Heart left ventricle (tissue), 16 donors: ENCODE results near the gene SNX5. TPM values are rescaled to one million over a fixed set of nuclear protein-coding genes. Genes with fewer than 3 reads are reported as not detected.

Source experiments
- ATAC-seq, 4 donors: fragments of 200-7000 bp; cut with Tn5 transposase; one replicate each; pipeline ENCODE4 v1.9.1; 2020 to 2022; ENCODE audit warnings: moderate library complexity in 4 of 4, mild to moderate bottlenecking in 3 of 4, moderate number of reproducible peaks in 1 of 4
- DNase-seq, 5 donors: peaks; one replicate each; pipeline ENCODE4 v3.0.0-alpha.2; 2020
- H3K27ac ChIP-seq, 12 donors: fragments of 200-600 bp; sonication (generic) in 4 of 12; one replicate each; pipeline versions ENCODE4 v1.5.0 to v1.8.0; 2016 to 2022; ENCODE audit warnings: mild to moderate bottlenecking in 2 of 12
- H3K27me3 ChIP-seq, 9 donors: fragments of 200-600 bp; sonication (generic) in 2 of 9; one replicate each; pipeline versions ENCODE4 v1.5.1 to v1.8.0; 2016 to 2022; ENCODE audit warnings: mild to moderate bottlenecking in 3 of 9
- H3K36me3 ChIP-seq, 9 donors: fragments of 200-600 bp; sonication (generic) in 2 of 9; one replicate each; pipeline versions ENCODE4 v1.5.0 to v1.8.0; 2018 to 2022; ENCODE audit warnings: mild to moderate bottlenecking in 2 of 9
- H3K4me1 ChIP-seq, 12 donors: fragments of 200-600 bp; sonication (generic) in 4 of 12; one replicate each; pipeline versions ENCODE4 v1.5.0 to v1.8.0; 2016 to 2022; ENCODE audit warnings: mild to moderate bottlenecking in 3 of 12
- H3K4me3 ChIP-seq, 12 donors: fragments of 200-600 bp; sonication (generic) in 4 of 12; one replicate each; pipeline versions ENCODE4 v1.5.0 to v1.8.0; 2017 to 2022; ENCODE audit warnings: mild to moderate bottlenecking in 9 of 12, moderate library complexity in 4 of 12
- H3K9me3 ChIP-seq, 12 donors: fragments of 200-600 bp; sonication (generic) in 4 of 12; one replicate each; pipeline versions ENCODE4 v1.5.0 to v1.8.0; 2016 to 2022; ENCODE audit warnings: mild to moderate bottlenecking in 1 of 12
- POLR2A ChIP-seq, 2 donors: fragments of 450-650 bp; IDR thresholded peaks; one replicate each; pipeline ENCODE4 v1.6.1; 2017; ENCODE audit warnings: antibody characterized with exemption in 2 of 2, mild to moderate bottlenecking in 2 of 2, moderate library complexity in 2 of 2
- WGBS, 4 donors: extraction: QIAGEN DNeasy Blood & Tissue Kit in 2 of 4; methylation state at CpG; one replicate each; pipeline versions ENCODE4 v1.1.5 to v1.1.7; 2013 to 2018; 5-methylcytosine and 5-hydroxymethylcytosine counted together
- intact Hi-C, 10 donors: fragments of 100-400 bp; cut with DNase I; formaldehyde crosslinking; loops; one replicate each; pipeline versions ENCODE4 v1.11.1 to v1.14.2; 2022
- polyA plus RNA-seq, 2 donors: library from polyadenylated mRNA; stranded (reverse); fragments of 200-250 nt; gene quantifications; one replicate each; pipeline ENCODE4 v1.2.3, GENCODE V29; 2013
- total RNA-seq, 9 donors: library from RNA; depleted of rRNA in 2 of 9; stranded (reverse); fragments of >200 nt in 2 of 9; fragmentation: NEBNext Ultra II Directional in 3 of 9; extraction: Animal tissue kit (Norgen Biotek cat#: 25700) in 3 of 9; gene quantifications; one replicate each; pipeline versions ENCODE4 v1.1.0 to v1.2.4, GENCODE V29; 2016 to 2023
- TF ChIP-seq, protein P1 (sequence below), 12 donors: fragments of 200-600 bp; sonication (generic) in 4 of 12; IDR thresholded peaks; one replicate each; pipeline versions ENCODE4 v1.5.0 to v1.8.0; 2018 to 2022; ENCODE audit warnings: antibody characterized with exemption in 12 of 12, mild to moderate bottlenecking in 5 of 12
- donor health status: ischemic (EF 13 %, LVEDD 7.1; RV severe dilation, severe dysfunction).
- donor health status: healthy with polysubstance abuse.
- donor health status: DM: no; HTN: yes; CAD: no.
- donor health status: DM: no; HTN: no; CAD: no.
- donor health status: ischemic (EF 25% LVEDD 6.9; RV normal size, moderate dysfunction).
- donor health status: ischemic (EF 25% LVEDD 5.7; RV mildly dilated, moderate dysfunction).
- donor health status: healthy.
- donor health status: DM: yes; HTN: yes; CAD: no.
- donor health status: ischemic (EF 35%, LVEDD 5.7; RV mildly dilated, moderate dysfunction).
- donor health status: nonischemic (EF 11% LVEDD 7.7; RV severe dilation, severe dysfunction).
- donor health status: DM: yes; HTN: yes; CAD: no.
- donor health status: PGD.
- donor health status: ischemic (EF 29% LVEDD 5.4; RV normal size, mild dysfunction).
- donor health status: nonischemic (EF 23%, LVEDD 6.1; RV moderate dilation, normal function).

The SNX5 gene
- total and polyA plus RNA-seq, 11 donors = 32.8 to 75.0 (median 44.0) TPM

DNA sequence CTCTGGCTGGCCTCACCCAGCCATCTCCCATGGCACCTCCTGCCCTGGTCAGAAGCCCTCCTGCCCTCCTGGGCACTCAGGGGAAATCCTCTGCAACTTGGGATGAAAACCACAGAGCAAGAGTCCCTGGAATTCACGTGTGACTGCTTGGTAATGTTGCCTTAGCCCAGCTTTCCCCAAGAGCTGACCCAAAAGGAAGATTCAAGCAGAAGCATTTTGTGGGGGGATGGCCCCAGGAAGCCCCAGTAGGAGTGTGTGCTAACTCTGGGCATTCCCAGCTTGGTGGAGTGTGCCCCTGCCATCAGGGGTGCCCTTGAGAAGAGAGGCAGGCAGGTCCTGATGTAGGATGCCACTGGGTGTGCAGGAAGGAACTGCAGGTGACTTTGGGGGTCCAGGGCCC is 35.5 kb downstream of the SNX5 start:
- TF ChIP-seq, protein P1, sequence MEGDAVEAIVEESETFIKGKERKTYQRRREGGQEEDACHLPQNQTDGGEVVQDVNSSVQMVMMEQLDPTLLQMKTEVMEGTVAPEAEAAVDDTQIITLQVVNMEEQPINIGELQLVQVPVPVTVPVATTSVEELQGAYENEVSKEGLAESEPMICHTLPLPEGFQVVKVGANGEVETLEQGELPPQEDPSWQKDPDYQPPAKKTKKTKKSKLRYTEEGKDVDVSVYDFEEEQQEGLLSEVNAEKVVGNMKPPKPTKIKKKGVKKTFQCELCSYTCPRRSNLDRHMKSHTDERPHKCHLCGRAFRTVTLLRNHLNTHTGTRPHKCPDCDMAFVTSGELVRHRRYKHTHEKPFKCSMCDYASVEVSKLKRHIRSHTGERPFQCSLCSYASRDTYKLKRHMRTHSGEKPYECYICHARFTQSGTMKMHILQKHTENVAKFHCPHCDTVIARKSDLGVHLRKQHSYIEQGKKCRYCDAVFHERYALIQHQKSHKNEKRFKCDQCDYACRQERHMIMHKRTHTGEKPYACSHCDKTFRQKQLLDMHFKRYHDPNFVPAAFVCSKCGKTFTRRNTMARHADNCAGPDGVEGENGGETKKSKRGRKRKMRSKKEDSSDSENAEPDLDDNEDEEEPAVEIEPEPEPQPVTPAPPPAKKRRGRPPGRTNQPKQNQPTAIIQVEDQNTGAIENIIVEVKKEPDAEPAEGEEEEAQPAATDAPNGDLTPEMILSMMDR (IDR thresholded peaks at IDR 0.05) = no peak
- no peak for TF ChIP-seq POLR2A (IDR thresholded peaks at IDR 0.05)
- intact Hi-C loops = no loop called here
- 91 to 100% (median 96%) methylated on average over 1 of the region's 1 CpG for WGBS, 4 donors

DNA sequence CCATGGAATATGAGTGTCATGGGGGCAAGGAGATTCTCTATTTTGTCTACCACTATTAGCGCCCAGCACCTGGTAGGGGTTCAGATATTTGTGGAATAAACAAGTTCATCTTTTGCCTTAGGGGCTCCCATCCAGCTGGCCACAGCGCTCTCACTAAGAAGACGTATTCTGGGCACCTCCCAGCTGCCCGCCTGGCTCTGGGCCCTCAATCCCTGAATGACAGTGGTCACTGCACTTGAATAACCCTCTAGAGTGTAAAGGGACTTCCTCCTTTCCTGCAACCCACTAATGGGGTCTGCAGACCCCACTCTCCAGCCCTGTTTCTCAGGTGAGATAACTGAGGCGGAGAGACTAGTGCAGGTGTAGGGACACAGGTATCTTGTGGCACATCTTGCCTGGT is 36.2 kb downstream of the SNX5 start:
- TF ChIP-seq, protein P1 (IDR thresholded peaks at IDR 0.05) = no peak
- TF ChIP-seq POLR2A (IDR thresholded peaks at IDR 0.05) = no peak
- Histone ChIP-seq H3K36me3 (no peaks in the 10 kb centered on the region), H3K4me3 (no peak overlapping the region), H3K4me1 (peaks cover 0 to 47% (median 15%) of the 10 kb centered on the region in 12 donors), H3K9me3 (peaks cover 0 to 7% (median 0%) of the 10 kb centered on the region in 12 donors), H3K27me3 (no peaks in the 10 kb centered on the region), H3K27ac (no peak overlapping the region)
- intact Hi-C loops = no loop called here
- ATAC-seq (no peak), DNase-seq (no peak)
- 92 to 97% (median 96%) methylated on average over 5 of the region's 5 CpGs for WGBS, 4 donors

More for the DNA sequence above, 35.5 kb downstream of the SNX5 start:
- DNase-seq (no peak), ATAC-seq (no peak)
- H3K9me3 ChIP-seq = peaks cover 0 to 7% (median 0%) of the 10 kb centered on the region in 12 donors
- peaks cover 0 to 49% (median 18%) of the 10 kb centered on the region in 12 donors for H3K4me1 ChIP-seq
- H3K36me3 ChIP-seq = no peaks in the 10 kb centered on the region
- H3K4me3 ChIP-seq = no peak overlapping the region
- no peak overlapping the region for H3K27ac ChIP-seq
- no peaks in the 10 kb centered on the region for H3K27me3 ChIP-seq

DNA sequence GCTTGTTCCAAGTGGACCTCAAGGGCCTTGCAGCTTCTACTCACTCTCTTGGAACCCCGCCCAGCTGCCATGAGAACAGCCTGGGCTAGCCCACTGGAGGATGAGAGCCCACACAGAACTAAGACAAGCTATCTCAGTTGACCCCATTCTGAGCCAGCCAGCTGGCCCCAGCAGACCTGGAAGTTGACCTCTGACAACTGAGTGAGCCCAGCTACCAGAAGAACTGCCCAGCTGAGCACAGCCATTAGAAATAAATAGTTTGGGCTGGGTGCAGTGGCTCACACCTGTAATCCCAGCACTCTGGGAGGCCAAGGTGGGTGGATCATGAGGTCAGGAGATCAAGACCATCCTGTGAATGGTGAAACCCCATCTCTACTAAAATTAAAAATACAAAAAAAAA is 37.1 kb downstream of the SNX5 start:
- intact Hi-C loops = no loop called here
- DNase-seq (no peak), ATAC-seq (no peak)
- TF ChIP-seq POLR2A (IDR thresholded peaks at IDR 0.05) = no peak
- TF ChIP-seq, protein P1 (IDR thresholded peaks at IDR 0.05) = no peak
- 97 to 100% (median 100%) methylated on average over 1 of the region's 1 CpG for WGBS, 4 donors
- H3K4me3 ChIP-seq = no peak overlapping the region
- H3K36me3 ChIP-seq = no peaks in the 10 kb centered on the region
- H3K4me1 ChIP-seq = peaks cover 0 to 38% (median 10%) of the 10 kb centered on the region in 12 donors
- H3K27ac ChIP-seq = no peak overlapping the region
- no peaks in the 10 kb centered on the region for H3K27me3 ChIP-seq
- peaks cover 0 to 7% (median 0%) of the 10 kb centered on the region in 12 donors for H3K9me3 ChIP-seq

DNA sequence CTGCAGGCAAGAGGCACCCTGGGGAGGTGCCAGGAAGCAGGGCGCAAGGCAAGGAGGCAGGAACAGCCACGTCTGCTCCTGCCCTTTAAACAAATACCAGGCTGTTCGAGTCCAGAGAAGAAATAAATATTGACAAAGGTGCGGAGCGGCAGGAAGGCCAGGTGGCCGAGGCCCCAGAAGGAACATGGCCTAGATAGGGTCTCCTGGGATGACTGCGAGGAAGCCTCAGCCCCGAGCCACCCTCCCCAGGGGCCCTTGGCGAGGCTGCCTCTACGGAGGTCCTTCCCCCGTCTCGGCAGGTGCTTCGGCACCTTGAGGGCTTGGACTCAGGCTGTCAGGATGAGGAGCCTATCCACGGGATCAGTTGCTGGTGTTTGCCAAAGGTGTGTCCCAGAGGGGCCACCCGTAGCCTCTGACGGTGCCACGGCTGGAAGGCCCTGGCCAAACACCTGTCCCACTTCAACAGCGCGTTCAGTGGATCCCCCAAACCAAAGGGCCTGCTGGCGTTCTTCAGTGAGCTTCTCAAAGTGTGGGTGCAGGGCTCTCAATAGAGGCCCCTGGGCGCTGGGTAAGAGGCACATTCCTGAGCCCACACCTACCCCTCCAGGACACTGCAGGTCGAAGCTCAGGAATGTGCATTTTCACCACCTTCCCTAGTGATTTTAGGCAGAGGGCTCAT is 39.8 kb downstream of the SNX5 start:
- Histone ChIP-seq H3K27me3 (no peaks in the 10 kb centered on the region), H3K4me3 (no peak overlapping the region), H3K36me3 (no peaks in the 10 kb centered on the region), H3K4me1 (peaks cover 0 to 29% (median 9%) of the 10 kb centered on the region in 12 donors), H3K27ac (peak overlapping the region in 6 of 12 donors; percentile 15 to 74 (median 56)), H3K9me3 (peaks cover 0 to 7% (median 0%) of the 10 kb centered on the region in 12 donors)
- no peak for DNase-seq
- ATAC-seq = peak in 1 of 4 donors; percentile 29
- intact Hi-C loops = no loop called here
- TF ChIP-seq, protein P1 (IDR thresholded peaks at IDR 0.05) = no peak
- no peak for TF ChIP-seq POLR2A (IDR thresholded peaks at IDR 0.05)
- WGBS, 4 donors = 73 to 91% (median 88%) methylated on average over 14 to 22 of the region's 22 CpGs
